IMR-90 (cell line): ENCODE data around the gene KRTAP10-3.

Experiments
- CEBPB ChIP-seq: IDR thresholded peaks from 2 replicates; pipeline ENCODE4 v1.6.1; 2012; ENCODE audit warnings: low read depth, low read length, improper control_type of control experiment
- FOS ChIP-seq: fragments of 150-350 bp; IDR thresholded peaks from 2 replicates; pipeline ENCODE4 v1.6.1; 2016; ENCODE audit warnings: low read depth, low read length
- MAFK ChIP-seq: IDR thresholded peaks from 2 replicates; pipeline ENCODE4 v1.6.1; 2012; ENCODE audit warnings: low read depth, low read length, improper control_type of control experiment
- MXI1 ChIP-seq: IDR thresholded peaks from 2 replicates; pipeline ENCODE4 v1.6.1; 2012; ENCODE audit warnings: low read depth, mild to moderate bottlenecking, low read length, moderate library complexity, borderline replicate concordance
- POLR2A ChIP-seq: IDR thresholded peaks from 2 replicates; pipeline ENCODE4 v1.6.1; 2012; ENCODE audit warnings: mild to moderate bottlenecking, low read depth, low read length
- RAD21 ChIP-seq: IDR thresholded peaks from 2 replicates; pipeline ENCODE4 v1.6.1; 2012; ENCODE audit warnings: low read length, improper control_type of control experiment
- SMC3 ChIP-seq: fragments of 150-350 bp; IDR thresholded peaks from 2 replicates; pipeline ENCODE4 v1.6.1; 2016; ENCODE audit warnings: low read depth, mild to moderate bottlenecking, antibody characterized with exemption, low read length, moderate library complexity
- TF ChIP-seq, protein P1 (sequence below): conservative IDR thresholded peaks from 2 replicates; pipeline ENCODE4 v1.5.1; 2012; ENCODE audit warnings: mild to moderate bottlenecking, low read depth, low read length, improper control_type of control experiment
- TF ChIP-seq, protein P2 (sequence below): fragments of 150-350 bp; IDR thresholded peaks from 2 replicates; pipeline ENCODE4 v1.6.1; 2017; ENCODE audit warnings: mild to moderate bottlenecking, antibody characterized with exemption, low read length, low read depth
- TF ChIP-seq, protein P3 (sequence below): fragments of 150-350 bp; IDR thresholded peaks from 2 replicates; pipeline ENCODE4 v1.6.1; 2016; ENCODE audit warnings: low read depth, mild to moderate bottlenecking, low read length, moderate library complexity, borderline replicate concordance

DNA sequence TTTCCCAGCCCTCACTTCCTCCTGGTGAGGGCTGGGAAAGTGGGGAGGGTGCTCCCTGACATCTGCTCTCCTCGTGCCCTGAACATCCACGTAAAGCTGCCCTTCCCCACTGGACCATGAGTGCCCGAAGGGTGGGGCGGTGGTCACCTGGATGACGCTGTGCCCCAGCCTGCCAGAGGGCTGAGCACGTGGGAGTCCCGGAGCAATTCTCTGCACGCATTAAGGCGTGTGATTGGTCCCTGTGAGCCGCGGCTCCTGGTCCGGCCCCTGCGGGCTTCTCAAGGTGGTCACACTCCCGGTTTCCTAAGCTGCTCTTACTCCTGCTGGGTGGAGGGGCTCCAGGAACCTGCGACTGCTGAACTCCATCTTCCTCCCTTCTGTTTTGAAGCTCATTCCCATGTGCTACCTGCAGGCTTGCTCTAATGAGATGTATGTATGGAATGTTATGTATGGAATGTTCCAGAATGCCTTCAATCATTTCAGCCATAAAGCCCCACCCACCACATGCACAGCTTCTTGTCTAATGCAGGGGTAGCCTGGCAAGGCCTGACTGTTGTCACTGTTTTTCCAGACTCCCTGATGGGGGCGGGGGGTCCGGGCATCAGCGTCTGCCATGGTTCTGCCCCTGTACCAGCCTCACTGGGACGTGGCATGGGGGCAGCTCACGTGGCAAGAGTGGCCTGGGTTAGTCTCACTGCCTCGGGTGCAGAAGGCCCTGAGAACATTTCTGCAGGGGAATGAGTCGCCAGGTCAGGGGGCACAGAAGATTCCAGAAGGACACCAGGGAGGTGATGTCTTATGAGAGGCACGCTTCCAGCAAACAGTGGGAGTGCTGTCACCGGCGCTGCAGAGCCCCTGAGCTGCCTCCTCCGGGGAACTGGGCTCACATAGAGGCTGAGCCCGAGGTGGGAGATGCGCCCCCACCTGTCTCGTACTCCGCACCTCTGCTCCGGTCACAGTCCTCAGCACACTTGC lies 38.0 kb downstream of the KRTAP10-3 start:
- TF ChIP-seq, protein P1, sequence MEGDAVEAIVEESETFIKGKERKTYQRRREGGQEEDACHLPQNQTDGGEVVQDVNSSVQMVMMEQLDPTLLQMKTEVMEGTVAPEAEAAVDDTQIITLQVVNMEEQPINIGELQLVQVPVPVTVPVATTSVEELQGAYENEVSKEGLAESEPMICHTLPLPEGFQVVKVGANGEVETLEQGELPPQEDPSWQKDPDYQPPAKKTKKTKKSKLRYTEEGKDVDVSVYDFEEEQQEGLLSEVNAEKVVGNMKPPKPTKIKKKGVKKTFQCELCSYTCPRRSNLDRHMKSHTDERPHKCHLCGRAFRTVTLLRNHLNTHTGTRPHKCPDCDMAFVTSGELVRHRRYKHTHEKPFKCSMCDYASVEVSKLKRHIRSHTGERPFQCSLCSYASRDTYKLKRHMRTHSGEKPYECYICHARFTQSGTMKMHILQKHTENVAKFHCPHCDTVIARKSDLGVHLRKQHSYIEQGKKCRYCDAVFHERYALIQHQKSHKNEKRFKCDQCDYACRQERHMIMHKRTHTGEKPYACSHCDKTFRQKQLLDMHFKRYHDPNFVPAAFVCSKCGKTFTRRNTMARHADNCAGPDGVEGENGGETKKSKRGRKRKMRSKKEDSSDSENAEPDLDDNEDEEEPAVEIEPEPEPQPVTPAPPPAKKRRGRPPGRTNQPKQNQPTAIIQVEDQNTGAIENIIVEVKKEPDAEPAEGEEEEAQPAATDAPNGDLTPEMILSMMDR: no peak
- TF ChIP-seq POLR2A (no peak), CEBPB (no peak), MAFK (no peak), MXI1 (no peak), RAD21 (no peak), SMC3 (no peak), FOS (no peak)
- TF ChIP-seq, protein P2, sequence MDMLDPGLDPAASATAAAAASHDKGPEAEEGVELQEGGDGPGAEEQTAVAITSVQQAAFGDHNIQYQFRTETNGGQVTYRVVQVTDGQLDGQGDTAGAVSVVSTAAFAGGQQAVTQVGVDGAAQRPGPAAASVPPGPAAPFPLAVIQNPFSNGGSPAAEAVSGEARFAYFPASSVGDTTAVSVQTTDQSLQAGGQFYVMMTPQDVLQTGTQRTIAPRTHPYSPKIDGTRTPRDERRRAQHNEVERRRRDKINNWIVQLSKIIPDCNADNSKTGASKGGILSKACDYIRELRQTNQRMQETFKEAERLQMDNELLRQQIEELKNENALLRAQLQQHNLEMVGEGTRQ: no peak
- TF ChIP-seq, protein P3, sequence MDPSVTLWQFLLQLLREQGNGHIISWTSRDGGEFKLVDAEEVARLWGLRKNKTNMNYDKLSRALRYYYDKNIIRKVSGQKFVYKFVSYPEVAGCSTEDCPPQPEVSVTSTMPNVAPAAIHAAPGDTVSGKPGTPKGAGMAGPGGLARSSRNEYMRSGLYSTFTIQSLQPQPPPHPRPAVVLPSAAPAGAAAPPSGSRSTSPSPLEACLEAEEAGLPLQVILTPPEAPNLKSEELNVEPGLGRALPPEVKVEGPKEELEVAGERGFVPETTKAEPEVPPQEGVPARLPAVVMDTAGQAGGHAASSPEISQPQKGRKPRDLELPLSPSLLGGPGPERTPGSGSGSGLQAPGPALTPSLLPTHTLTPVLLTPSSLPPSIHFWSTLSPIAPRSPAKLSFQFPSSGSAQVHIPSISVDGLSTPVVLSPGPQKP: no peak
